ENCODE results near the gene LZTR1.

DNA sequence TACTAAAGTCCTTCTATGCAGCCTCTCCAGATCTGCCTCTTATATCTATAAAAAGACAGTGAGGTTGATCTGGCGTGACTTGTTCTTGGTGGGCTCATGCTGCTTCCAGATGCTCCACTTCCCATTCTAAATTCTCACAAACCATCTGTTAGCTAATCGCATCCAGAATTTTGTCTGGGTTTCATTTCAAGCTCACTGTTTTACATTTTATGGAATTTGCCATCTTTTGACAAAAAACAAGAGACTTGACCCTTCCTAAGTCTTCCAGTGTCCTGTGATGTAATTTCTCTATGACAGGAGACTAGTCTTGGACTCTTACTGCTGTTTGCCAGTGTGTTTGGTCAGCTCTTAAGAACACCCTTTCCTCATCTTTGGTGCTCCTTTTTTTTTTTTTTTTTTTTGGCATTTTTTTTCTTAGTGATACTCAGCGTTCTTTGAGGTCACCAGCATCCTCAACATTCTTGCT, 41.9 kb upstream of the LZTR1 start:
- TF ChIP-seq, protein P1, sequence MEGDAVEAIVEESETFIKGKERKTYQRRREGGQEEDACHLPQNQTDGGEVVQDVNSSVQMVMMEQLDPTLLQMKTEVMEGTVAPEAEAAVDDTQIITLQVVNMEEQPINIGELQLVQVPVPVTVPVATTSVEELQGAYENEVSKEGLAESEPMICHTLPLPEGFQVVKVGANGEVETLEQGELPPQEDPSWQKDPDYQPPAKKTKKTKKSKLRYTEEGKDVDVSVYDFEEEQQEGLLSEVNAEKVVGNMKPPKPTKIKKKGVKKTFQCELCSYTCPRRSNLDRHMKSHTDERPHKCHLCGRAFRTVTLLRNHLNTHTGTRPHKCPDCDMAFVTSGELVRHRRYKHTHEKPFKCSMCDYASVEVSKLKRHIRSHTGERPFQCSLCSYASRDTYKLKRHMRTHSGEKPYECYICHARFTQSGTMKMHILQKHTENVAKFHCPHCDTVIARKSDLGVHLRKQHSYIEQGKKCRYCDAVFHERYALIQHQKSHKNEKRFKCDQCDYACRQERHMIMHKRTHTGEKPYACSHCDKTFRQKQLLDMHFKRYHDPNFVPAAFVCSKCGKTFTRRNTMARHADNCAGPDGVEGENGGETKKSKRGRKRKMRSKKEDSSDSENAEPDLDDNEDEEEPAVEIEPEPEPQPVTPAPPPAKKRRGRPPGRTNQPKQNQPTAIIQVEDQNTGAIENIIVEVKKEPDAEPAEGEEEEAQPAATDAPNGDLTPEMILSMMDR (IDR thresholded peaks at IDR 0.05; ENCODE audit: extremely low read depth in 1 of 2, insufficient read depth in 1 of 2, low read depth in 1 of 2, low read length in 2 of 2): no peak
- TF ChIP-seq FOS (IDR thresholded peaks at IDR 0.05; ENCODE audit: borderline replicate concordance, insufficient read depth, low read length): no peak
- TF ChIP-seq POLR2A (IDR thresholded peaks at IDR 0.05; ENCODE audit: low read depth, low read length): no peak
- TF ChIP-seq MYC (IDR thresholded peaks at IDR 0.05; ENCODE audit: low read depth, low read length): no peak

All from endothelial cell of umbilical vein (primary cell).